GOT3 (cell line): Measurements from ENCODE around the gene ASCL2.
"Not testable (repeated sequence)": the region's sequence is repeated elsewhere in the genome, so short reads cannot be mapped to it uniquely, and the experiment has no call there.

ENCODE experiments used
- DNase-seq: peaks from one replicate; lab custom pipeline; 2025; ENCODE audit warnings: mixed read lengths; lab: John Stamatoyannopoulos, UW

The ASCL2 gene

GRCh38 chr11:2260491-2261364 lies 9.7 kb downstream of the ASCL2 start:
- no peak for DNase-seq

- DNase-seq = no peak
Measured at GRCh38 chr11:2259897-2260451, 10.4 kb downstream of the ASCL2 start.

- DNase-seq = no peak
Measured at GRCh38 chr11:2259466-2259830, 10.9 kb downstream of the ASCL2 start.

GRCh38 chr11:2258501-2259465 lies 11.6 kb downstream of the ASCL2 start:
- DNase-seq = no peak

GRCh38 chr11:2256951-2257700 lies 13.3 kb downstream of the ASCL2 start:
- no peak for DNase-seq

GRCh38 chr11:2256293-2256913 lies 14.0 kb downstream of the ASCL2 start:
- DNase-seq = no peak

- no peak for DNase-seq
Measured at GRCh38 chr11:2252018-2252417, 18.4 kb downstream of the ASCL2 start.

- DNase-seq = no peak
Measured at GRCh38 chr11:2251138-2251537, 19.2 kb downstream of the ASCL2 start.

GRCh38 chr11:2250485-2250884 lies 19.9 kb downstream of the ASCL2 start:
- no peak for DNase-seq

GRCh38 chr11:2250041-2250440 lies 20.3 kb downstream of the ASCL2 start:
- no peak for DNase-seq

GRCh38 chr11:2249189-2249916 lies 21.0 kb downstream of the ASCL2 start:
- DNase-seq = no peak

- no peak for DNase-seq
Measured at GRCh38 chr11:2248762-2249161, 21.6 kb downstream of the ASCL2 start.

- DNase-seq = no peak
Measured at GRCh38 chr11:2248242-2248641, 22.1 kb downstream of the ASCL2 start.

GRCh38 chr11:2247496-2247895 lies 22.9 kb downstream of the ASCL2 start:
- DNase-seq = no peak

GRCh38 chr11:2240834-2241233 lies 29.6 kb downstream of the ASCL2 start:
- DNase-seq = no peak

- no peak for DNase-seq
Measured at GRCh38 chr11:2237457-2238238, 32.7 kb downstream of the ASCL2 start.

GRCh38 chr11:2236381-2237134 lies 33.8 kb downstream of the ASCL2 start:
- DNase-seq = not testable (repeated sequence)

- DNase-seq = no peak
Measured at GRCh38 chr11:2235588-2236326, 34.6 kb downstream of the ASCL2 start.
